ENCODE data around the gene ZC3H7A. TPM values are rescaled to one million over a fixed set of nuclear protein-coding genes. Genes with fewer than 3 reads are reported as not detected.

ZC3H7A gene
- total and polyA plus RNA-seq, 9 of the 15 experiments (the other 6 are each of a cell fraction or from before 2014, with no cell fraction given): 19.8 to 49.1 (median 28.2) TPM

DNA sequence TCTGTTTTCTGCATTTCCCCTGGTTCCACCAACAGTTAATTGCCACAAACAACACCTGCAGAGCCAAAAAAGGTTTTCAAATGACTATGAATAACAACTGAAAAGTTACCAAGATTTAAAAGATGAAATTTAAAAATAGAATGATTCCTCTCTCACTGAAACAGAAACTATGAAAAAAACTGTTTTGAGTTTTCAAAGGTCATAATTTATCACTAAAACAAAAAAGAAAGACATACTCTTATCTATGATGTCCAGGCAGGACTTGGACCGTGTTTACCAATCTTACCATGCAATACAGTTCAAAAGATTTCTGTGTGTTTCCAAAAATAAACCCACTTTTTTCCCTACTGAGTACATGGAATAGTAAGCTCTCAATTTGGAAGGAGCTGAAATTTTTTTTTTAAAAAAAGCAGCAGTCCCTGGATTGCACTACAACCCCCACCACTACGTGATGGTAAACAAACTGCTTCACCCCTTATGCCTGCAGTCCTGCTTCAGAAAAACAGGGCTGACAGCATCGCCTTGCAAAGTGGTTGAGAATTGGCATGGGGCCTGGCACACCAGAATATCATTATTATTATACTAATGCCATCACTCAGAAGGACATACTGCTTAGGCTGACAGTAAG lies 62.9 kb downstream of the ZC3H7A start (continued):
- TF ChIP-seq KHSRP (IDR thresholded peaks at IDR 0.05) (no peak), MCM5 (IDR thresholded peaks at IDR 0.05; ENCODE audit: low read depth) (no peak), SRSF3 (IDR thresholded peaks at IDR 0.05; ENCODE audit: insufficient read depth, low read length) (no peak), BACH1 (tag; IDR thresholded peaks at IDR 0.05) (no peak), KDM1A (IDR thresholded peaks at IDR 0.05) (peak; percentile 90 to 95), ZNF780A (CRISPR knock-in tag; IDR thresholded peaks at IDR 0.05) (no peak), HDGF (IDR thresholded peaks at IDR 0.05) (no peak), SMARCA4 (IDR thresholded peaks at IDR 0.05) (peak; percentile 88), RBM14 (IDR thresholded peaks at IDR 0.05; ENCODE audit: borderline replicate concordance, insufficient read depth, low read depth, low read length) (no peak), ELF1 (tag; IDR thresholded peaks at IDR 0.05) (no peak), NR2C1 (IDR thresholded peaks at IDR 0.05) (peak; percentile 24; the same call in 1 of the 2 replicates), NR2C1 (tag; IDR thresholded peaks at IDR 0.05) (0 out of 2 replicates have a peak, but pooled peaks have one; percentile 30), THRAP3 (IDR thresholded peaks at IDR 0.05; ENCODE audit: borderline replicate concordance) (no peak), NR4A1 (CRISPR knock-in tag; IDR thresholded peaks at IDR 0.05) (no peak), NR4A1 (tag; IDR thresholded peaks at IDR 0.05) (no peak), PHB2 (IDR thresholded peaks at IDR 0.05; ENCODE audit: low read depth) (no peak), TEAD4 (IDR thresholded peaks at IDR 0.05; ENCODE audit: low read length) (peak; percentile 89), TEAD4 (CRISPR knock-in tag; IDR thresholded peaks at IDR 0.05; ENCODE audit: borderline replicate concordance) (no peak), TCF3 (CRISPR knock-in tag; IDR thresholded peaks at IDR 0.05) (peak; percentile 92), ZNF644 (tag; IDR thresholded peaks at IDR 0.05; ENCODE audit: low read depth) (peak; percentile 45; the same call in 1 of the 2 replicates), E2F3 (CRISPR knock-in tag; IDR thresholded peaks at IDR 0.05) (no peak)
- TF ChIP-seq, protein P1, sequence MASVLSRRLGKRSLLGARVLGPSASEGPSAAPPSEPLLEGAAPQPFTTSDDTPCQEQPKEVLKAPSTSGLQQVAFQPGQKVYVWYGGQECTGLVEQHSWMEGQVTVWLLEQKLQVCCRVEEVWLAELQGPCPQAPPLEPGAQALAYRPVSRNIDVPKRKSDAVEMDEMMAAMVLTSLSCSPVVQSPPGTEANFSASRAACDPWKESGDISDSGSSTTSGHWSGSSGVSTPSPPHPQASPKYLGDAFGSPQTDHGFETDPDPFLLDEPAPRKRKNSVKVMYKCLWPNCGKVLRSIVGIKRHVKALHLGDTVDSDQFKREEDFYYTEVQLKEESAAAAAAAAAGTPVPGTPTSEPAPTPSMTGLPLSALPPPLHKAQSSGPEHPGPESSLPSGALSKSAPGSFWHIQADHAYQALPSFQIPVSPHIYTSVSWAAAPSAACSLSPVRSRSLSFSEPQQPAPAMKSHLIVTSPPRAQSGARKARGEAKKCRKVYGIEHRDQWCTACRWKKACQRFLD (CRISPR knock-in tag; IDR thresholded peaks at IDR 0.05): no peak
- TF ChIP-seq, protein P2, sequence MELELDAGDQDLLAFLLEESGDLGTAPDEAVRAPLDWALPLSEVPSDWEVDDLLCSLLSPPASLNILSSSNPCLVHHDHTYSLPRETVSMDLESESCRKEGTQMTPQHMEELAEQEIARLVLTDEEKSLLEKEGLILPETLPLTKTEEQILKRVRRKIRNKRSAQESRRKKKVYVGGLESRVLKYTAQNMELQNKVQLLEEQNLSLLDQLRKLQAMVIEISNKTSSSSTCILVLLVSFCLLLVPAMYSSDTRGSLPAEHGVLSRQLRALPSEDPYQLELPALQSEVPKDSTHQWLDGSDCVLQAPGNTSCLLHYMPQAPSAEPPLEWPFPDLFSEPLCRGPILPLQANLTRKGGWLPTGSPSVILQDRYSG (tag; conservative IDR thresholded peaks at IDR 0.05; ENCODE audit: low read depth): no peak
- TF ChIP-seq, protein P3, sequence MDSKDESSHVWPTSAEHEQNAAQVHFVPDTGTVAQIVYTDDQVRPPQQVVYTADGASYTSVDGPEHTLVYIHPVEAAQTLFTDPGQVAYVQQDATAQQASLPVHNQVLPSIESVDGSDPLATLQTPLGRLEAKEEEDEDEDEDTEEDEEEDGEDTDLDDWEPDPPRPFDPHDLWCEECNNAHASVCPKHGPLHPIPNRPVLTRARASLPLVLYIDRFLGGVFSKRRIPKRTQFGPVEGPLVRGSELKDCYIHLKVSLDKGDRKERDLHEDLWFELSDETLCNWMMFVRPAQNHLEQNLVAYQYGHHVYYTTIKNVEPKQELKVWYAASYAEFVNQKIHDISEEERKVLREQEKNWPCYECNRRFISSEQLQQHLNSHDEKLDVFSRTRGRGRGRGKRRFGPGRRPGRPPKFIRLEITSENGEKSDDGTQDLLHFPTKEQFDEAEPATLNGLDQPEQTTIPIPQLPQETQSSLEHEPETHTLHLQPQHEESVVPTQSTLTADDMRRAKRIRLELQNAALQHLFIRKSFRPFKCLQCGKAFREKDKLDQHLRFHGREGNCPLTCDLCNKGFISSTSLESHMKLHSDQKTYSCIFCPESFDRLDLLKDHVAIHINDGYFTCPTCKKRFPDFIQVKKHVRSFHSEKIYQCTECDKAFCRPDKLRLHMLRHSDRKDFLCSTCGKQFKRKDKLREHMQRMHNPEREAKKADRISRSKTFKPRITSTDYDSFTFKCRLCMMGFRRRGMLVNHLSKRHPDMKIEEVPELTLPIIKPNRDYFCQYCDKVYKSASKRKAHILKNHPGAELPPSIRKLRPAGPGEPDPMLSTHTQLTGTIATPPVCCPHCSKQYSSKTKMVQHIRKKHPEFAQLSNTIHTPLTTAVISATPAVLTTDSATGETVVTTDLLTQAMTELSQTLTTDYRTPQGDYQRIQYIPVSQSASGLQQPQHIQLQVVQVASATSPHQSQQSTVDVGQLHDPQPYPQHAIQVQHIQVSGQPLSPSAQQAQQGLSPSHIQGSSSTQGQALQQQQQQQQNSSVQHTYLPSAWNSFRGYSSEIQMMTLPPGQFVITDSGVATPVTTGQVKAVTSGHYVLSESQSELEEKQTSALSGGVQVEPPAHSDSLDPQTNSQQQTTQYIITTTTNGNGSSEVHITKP (IDR thresholded peaks at IDR 0.05; ENCODE audit: partially characterized antibody): peak; percentile 27
- TF ChIP-seq, protein P4, sequence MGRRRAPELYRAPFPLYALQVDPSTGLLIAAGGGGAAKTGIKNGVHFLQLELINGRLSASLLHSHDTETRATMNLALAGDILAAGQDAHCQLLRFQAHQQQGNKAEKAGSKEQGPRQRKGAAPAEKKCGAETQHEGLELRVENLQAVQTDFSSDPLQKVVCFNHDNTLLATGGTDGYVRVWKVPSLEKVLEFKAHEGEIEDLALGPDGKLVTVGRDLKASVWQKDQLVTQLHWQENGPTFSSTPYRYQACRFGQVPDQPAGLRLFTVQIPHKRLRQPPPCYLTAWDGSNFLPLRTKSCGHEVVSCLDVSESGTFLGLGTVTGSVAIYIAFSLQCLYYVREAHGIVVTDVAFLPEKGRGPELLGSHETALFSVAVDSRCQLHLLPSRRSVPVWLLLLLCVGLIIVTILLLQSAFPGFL (CRISPR knock-in tag; IDR thresholded peaks at IDR 0.05): no peak
